GM21619 (cell line): ENCODE data around the gene CCDC102A.

Experiments used
- ATAC-seq: cut with Tn5 transposase; IDR thresholded peaks from one replicate; pipeline ENCODE4 v1.9.1; 2021; ENCODE audit not compliant: unreplicated experiment

Gene CCDC102A

GRCh38 chr16:57538235-57538721 is 1.9 kb upstream of the CCDC102A start:
- no peak for ATAC-seq

- ATAC-seq, result no peak
These were observed 1.3 kb upstream of the CCDC102A start for GRCh38 chr16:57537581-57538234.

GRCh38 chr16:57537194-57537505 is 779 bp upstream of the CCDC102A start:
- no peak for ATAC-seq

DNA sequence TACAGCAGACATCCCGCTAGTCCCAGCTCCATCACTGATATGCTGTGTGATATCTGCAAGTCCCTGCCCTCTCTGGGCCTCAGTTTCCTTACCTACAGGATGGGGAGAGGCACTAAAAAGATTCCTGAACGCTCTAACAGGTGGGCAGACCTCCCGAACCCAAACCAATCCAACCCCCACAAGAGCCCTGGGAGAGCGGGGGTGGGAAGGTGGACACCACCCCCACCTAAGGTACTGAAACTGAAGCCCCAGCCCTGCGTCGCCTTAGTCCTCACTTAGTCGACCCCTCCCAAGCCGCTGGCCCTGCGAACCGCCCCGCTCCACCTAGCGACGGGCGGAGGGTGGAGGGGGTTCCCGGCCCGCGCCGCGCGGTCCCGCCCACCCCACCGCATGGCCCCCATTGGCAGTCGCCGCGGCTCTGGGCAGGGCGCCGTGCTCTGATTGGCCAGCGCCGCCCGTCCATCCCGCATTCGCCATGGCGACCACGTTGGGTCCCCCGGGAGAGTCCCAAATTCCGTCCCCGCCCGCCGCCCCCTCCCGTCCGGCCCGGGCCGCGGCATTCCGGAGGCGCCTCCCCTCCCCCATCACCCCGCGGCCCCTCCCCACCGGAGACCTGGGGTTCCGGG is 578 bp downstream of the CCDC102A start:
- ATAC-seq, result peak; percentile 52

GRCh38 chr16:57534881-57535658 is 1.3 kb downstream of the CCDC102A start:
- ATAC-seq, result no peak

DNA sequence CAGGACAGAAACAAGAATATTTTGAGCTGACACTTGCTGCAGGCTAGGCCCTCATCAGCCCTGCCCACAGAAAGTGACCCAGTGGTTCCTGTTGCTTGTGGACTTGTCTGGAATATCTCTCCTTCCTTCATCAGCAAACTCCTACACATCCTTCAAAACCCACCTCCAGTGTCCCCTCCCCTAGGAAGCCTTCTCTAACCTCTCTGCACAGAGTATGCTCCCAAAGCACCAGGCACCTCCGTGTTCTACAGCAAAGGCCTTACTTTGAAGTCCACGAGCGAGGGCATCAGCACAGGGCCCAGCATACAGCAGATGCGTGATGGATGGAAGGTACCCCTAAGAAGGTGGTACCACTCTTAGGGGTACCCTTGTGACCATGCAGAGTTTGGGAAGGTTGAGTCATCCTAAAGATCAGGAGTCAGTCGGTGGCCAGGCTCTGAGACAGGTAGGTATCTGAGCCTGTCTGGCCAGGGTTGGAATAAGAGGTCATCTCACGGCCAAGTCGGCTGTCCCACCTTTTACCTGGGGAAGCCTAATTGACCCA is 2.0 kb downstream of the CCDC102A start:
- no peak for ATAC-seq

DNA sequence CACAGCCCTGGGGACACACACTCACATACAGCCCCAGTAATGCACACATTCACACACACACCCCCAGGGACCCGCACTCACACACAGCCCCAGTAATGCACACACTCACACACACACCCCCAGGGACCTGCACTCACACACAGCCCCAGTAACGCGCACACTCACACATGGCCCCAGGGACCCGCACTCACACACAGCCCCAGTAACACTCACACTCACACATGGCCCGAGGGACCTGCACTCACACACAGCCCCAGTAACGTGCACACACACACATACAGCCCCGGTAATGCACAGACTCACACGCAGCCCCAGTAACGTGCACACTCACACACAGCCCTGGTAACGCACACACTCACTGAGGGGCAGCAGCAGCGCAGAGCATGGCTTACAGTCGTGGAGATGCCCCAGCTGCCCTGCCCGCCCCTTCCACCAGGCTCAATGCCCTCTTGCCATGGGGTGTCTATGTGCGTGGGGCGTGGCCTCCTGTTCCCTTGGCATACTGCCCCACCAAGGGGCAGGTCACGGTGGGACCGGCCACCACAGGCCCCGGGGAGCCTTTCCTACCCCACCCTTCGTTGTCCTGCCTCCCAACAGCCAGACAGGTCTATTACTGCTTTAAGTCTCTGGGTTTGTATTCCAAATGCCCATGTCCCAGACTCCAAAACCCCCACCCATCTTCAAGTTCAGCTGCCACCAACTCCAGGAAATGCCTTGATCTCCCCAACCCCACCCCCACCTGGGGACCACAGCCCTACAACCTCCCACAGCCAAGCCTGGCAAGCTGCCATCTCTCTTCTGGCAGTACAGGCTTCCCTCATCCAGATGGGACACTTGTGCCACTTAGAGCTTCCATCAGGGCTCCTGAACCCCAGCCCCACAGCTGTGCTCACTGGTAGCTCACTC is 2.7 kb downstream of the CCDC102A start:
- ATAC-seq, result no peak

- no peak for ATAC-seq
These were observed 4.1 kb downstream of the CCDC102A start for GRCh38 chr16:57532266-57532625.

GRCh38 chr16:57531635-57532265 is 4.6 kb downstream of the CCDC102A start:
- no peak for ATAC-seq

GRCh38 chr16:57531253-57531575 is 5.2 kb downstream of the CCDC102A start:
- ATAC-seq, result no peak

- ATAC-seq, result no peak
These were observed 5.7 kb downstream of the CCDC102A start for GRCh38 chr16:57530522-57531252.

- ATAC-seq, result peak; percentile 78
These were observed 6.3 kb downstream of the CCDC102A start for GRCh38 chr16:57530104-57530521.

DNA sequence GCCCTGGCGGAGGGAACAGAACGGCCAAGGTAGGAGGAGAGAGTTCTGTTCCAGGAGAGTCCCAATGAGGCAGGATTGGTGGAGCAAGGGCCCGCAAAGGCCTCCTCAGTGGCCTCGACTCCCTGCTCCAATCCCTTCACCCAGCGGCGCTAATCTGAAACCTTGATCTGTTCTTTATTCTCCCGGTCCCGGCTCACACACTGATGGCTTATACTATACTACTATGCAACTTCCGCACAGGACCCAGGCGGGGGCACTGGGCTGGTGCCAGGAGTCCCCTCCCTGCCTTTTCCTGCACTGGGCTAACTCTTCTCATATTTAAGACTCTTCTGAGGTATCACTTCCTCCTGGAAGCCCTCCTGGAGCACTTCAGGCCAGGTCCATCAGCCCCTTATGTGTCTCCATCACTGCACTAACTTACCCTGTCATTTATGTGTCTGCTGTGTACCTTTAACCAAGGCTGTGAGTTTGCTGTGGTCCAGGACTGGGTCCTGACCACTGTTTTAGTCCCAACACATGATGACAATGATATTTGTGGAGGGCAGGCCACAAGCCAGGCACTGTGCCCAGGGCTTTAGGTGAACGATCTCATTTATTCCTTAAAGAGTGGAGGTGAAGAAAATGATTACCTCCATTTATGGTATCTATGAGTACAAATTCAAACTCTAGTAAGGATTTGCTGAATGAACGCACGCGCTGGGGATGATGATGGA is 6.8 kb downstream of the CCDC102A start:
- ATAC-seq, result peak; percentile 13

- no peak for ATAC-seq
These were observed 7.6 kb downstream of the CCDC102A start for GRCh38 chr16:57528499-57529390.

- ATAC-seq, result no peak
These were observed 8.6 kb downstream of the CCDC102A start for GRCh38 chr16:57527610-57528360.

DNA sequence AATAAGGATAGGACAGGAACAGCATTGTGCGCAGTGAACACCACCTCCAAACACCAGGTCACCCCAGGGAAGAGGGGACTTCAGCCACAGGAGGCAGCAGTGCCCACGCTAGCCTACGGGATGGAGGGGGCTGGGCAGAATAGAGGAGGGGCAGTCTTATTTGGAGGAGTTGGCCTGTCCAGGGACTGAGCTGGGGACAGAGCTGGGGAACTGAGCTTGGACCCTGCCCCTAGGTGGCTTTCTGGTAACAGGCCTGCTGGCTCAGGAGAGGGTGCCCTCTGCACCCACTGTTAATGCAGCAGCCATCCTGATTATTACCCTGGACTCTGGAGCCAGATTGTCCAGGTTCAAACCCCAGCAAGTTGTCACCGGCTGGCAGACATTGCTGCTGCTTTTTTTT is 9.3 kb downstream of the CCDC102A start:
- ATAC-seq, result no peak

GRCh38 chr16:57526498-57526897 is 9.9 kb downstream of the CCDC102A start:
- ATAC-seq, result no peak

DNA sequence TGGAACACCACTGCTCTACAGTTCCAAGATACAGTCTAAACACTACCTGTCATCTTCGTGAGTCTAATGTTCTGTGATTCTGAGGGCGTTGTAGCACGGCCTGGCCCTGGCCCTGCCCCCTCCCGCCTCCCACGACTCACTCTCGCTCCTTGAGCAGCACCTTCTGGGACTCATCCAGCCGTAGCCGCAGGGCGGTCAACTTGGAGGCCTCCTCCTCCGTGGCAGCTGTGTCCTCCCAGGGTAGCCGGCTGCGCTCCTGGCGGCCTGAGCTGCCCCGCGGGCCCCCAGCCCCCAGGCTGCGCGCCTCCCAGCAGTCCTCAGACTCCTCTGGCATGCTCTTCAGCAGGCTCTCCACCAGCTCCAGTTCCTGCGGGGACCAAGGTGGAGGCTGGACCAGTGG is 10.6 kb downstream of the CCDC102A start:
- no peak for ATAC-seq
